Neutrophil (primary cell): ENCODE data around the gene COL2A1.

Experiments used
- H3K27ac ChIP-seq: fragments of 200-600 bp; sonication (generic); 2 replicates; pipeline ENCODE4 v1.5.1; 2016; ENCODE audit warnings: mild to moderate bottlenecking, moderate library complexity
- H3K27me3 ChIP-seq: fragments of 200-600 bp; sonication (generic); 2 replicates; pipeline ENCODE4 v1.6.0; 2016; ENCODE audit warnings: mild to moderate bottlenecking
- H3K36me3 ChIP-seq: fragments of 200-600 bp; sonication (generic); 2 replicates; pipeline ENCODE4 v1.5.1; 2017
- H3K4me1 ChIP-seq, 2 experiments: fragments of 200-600 bp in 1 of 2; sonication (generic) in 1 of 2; 1 replicate in 1 of 2; 2 replicates in 1 of 2; pipeline versions ENCODE4 v1.5.1 to v1.6.1; 2013 to 2016; ENCODE audit warnings: low read depth in 1 of 2, low read length in 1 of 2, mild to moderate bottlenecking in 1 of 2, moderate library complexity in 1 of 2; ENCODE audit not compliant: control insufficient read depth in 1 of 2, insufficient read depth in 1 of 2
- H3K4me3 ChIP-seq, 2 experiments: fragments of 200-600 bp in 1 of 2; sonication (generic) in 1 of 2; 1 replicate in 1 of 2; 2 replicates in 1 of 2; pipeline ENCODE4 v1.5.1; 2013 to 2016; ENCODE audit warnings: low read depth in 1 of 2, low read length in 1 of 2, mild to moderate bottlenecking in 1 of 2, moderate library complexity in 1 of 2
- H3K9me3 ChIP-seq: fragments of 200-600 bp; sonication (generic); 2 replicates; pipeline ENCODE4 v1.5.1; 2016
- TF ChIP-seq, protein P1 (sequence below): fragments of 200-600 bp; sonication (generic); IDR thresholded peaks from 2 replicates; pipeline ENCODE4 v1.5.1; 2016; ENCODE audit warnings: antibody characterized with exemption

The COL2A1 gene

GRCh38 chr12:47999816-48000215, 4.5 kb downstream of the COL2A1 start:
- TF ChIP-seq, protein P1, sequence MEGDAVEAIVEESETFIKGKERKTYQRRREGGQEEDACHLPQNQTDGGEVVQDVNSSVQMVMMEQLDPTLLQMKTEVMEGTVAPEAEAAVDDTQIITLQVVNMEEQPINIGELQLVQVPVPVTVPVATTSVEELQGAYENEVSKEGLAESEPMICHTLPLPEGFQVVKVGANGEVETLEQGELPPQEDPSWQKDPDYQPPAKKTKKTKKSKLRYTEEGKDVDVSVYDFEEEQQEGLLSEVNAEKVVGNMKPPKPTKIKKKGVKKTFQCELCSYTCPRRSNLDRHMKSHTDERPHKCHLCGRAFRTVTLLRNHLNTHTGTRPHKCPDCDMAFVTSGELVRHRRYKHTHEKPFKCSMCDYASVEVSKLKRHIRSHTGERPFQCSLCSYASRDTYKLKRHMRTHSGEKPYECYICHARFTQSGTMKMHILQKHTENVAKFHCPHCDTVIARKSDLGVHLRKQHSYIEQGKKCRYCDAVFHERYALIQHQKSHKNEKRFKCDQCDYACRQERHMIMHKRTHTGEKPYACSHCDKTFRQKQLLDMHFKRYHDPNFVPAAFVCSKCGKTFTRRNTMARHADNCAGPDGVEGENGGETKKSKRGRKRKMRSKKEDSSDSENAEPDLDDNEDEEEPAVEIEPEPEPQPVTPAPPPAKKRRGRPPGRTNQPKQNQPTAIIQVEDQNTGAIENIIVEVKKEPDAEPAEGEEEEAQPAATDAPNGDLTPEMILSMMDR = no peak
- Histone ChIP-seq H3K36me3 (no peaks in the 10 kb centered on the region), H3K4me3 (no peak overlapping the region), H3K4me1 (peaks cover 13 to 16% of the 10 kb centered on the region in 2 experiments), H3K9me3 (no peaks in the 10 kb centered on the region), H3K27me3 (peaks cover 98% of the 10 kb centered on the region), H3K27ac (no peak overlapping the region)

GRCh38 chr12:47997321-47997720, 7.0 kb downstream of the COL2A1 start:
- Histone ChIP-seq H3K4me1 (peaks cover 4% of the 10 kb centered on the region in 2 experiments), H3K27me3 (peaks cover 95% of the 10 kb centered on the region), H3K36me3 (no peaks in the 10 kb centered on the region), H3K9me3 (no peaks in the 10 kb centered on the region), H3K27ac (no peak overlapping the region), H3K4me3 (no peak overlapping the region)
- TF ChIP-seq, protein P1 = no peak

GRCh38 chr12:47995981-47996401, 8.3 kb downstream of the COL2A1 start:
- H3K27me3 ChIP-seq = peaks cover 93% of the 10 kb centered on the region

GRCh38 chr12:47993491-47993890, 10.8 kb downstream of the COL2A1 start:
- H3K4me1 ChIP-seq = peaks cover 0 to 4% of the 10 kb centered on the region in 2 experiments
- no peak overlapping the region for H3K27ac ChIP-seq
- TF ChIP-seq, protein P1 = no peak
- H3K4me3 ChIP-seq = no peak overlapping the region
- no peaks in the 10 kb centered on the region for H3K9me3 ChIP-seq
- H3K36me3 ChIP-seq = no peaks in the 10 kb centered on the region
- peaks cover 80% of the 10 kb centered on the region for H3K27me3 ChIP-seq

More at GRCh38 chr12:47995981-47996401, 8.3 kb downstream of the COL2A1 start:
- TF ChIP-seq, protein P1 = no peak
- no peak overlapping the region for H3K4me3 ChIP-seq
- H3K4me1 ChIP-seq = no peaks in the 10 kb centered on the region
- no peaks in the 10 kb centered on the region for H3K9me3 ChIP-seq
- H3K27ac ChIP-seq = no peak overlapping the region
- no peaks in the 10 kb centered on the region for H3K36me3 ChIP-seq

DNA sequence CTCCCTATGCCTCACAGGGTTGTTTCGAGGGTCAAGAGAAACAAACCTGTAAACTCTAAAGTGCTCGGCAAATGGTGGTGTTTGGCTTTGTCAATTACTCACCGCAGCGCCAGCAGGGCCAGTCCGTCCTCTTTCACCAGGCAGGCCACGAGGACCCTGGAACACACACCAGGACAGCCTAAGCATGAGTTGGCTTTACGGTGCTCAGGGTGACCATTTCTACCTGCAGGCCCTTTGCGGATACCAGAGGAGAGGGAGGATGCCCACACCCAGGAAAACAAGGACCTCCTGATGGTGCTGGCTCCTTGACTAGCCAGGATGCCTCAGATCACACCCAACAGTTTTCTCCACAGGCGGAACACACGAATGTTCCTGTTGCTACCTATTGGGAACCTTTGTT, 11.5 kb downstream of the COL2A1 start:
- peaks cover 73% of the 10 kb centered on the region for H3K27me3 ChIP-seq
- no peaks in the 10 kb centered on the region for H3K9me3 ChIP-seq
- no peak overlapping the region for H3K27ac ChIP-seq
- TF ChIP-seq, protein P1 = no peak
- peaks cover 0 to 4% of the 10 kb centered on the region in 2 experiments for H3K4me1 ChIP-seq
- no peak overlapping the region for H3K4me3 ChIP-seq
- no peaks in the 10 kb centered on the region for H3K36me3 ChIP-seq
